GM23338 (cell line): ENCODE measurements around the gene PTCH2. TPM values are rescaled to one million over a fixed set of nuclear protein-coding genes. Genes with fewer than 3 reads are reported as not detected.
"Not testable (repeated sequence)": the region's sequence is repeated elsewhere in the genome, so short reads cannot be mapped to it uniquely, and the experiment has no call there.

ENCODE experiments used
- ATAC-seq: fragments of 200-7000 bp; cut with Tn5 transposase; 3 replicates; pipeline ENCODE4 v1.9.1; 2020
- DNase-seq: peaks from one replicate; pipeline ENCODE4 v3.0.0-alpha.2; 2015; ENCODE audit warnings: low spot score
- H2AFZ ChIP-seq: fragments of 200-600 bp; sonication (generic); 2 replicates; pipeline ENCODE4 v1.8.0; 2016; ENCODE audit warnings: antibody characterized with exemption, mild to moderate bottlenecking, moderate library complexity
- H3F3A ChIP-seq: fragments of 200-600 bp; sonication (generic); replicated peaks from 2 replicates; pipeline ENCODE4 v1.8.0; 2017; ENCODE audit warnings: antibody characterized with exemption, mixed run types, low read depth
- H3K27ac ChIP-seq: fragments of 200-600 bp; sonication (generic); 2 replicates; pipeline ENCODE4 v1.6.1; 2016; ENCODE audit warnings: low read depth
- H3K27me3 ChIP-seq: fragments of 200-600 bp; sonication (generic); 2 replicates; pipeline ENCODE4 v1.8.0; 2016; ENCODE audit warnings: mild to moderate bottlenecking, mixed run types, moderate library complexity; ENCODE audit not compliant: insufficient read depth
- H3K36me3 ChIP-seq: fragments of 200-600 bp; sonication (generic); 2 replicates; pipeline ENCODE4 v1.8.0; 2016; ENCODE audit warnings: mild to moderate bottlenecking; ENCODE audit not compliant: insufficient read depth
- H3K4me1 ChIP-seq: fragments of 200-600 bp; sonication (generic); 2 replicates; pipeline ENCODE4 v1.8.0; 2016; ENCODE audit warnings: mild to moderate bottlenecking, moderate library complexity; ENCODE audit not compliant: insufficient read depth
- H3K4me2 ChIP-seq: fragments of 200-600 bp; sonication (generic); 2 replicates; pipeline ENCODE4 v1.7.1; 2017; ENCODE audit warnings: mixed run types
- H3K4me3 ChIP-seq: fragments of 200-600 bp; sonication (generic); 2 replicates; pipeline ENCODE4 v1.6.1; 2016; ENCODE audit warnings: mixed run types
- H3K79me2 ChIP-seq: fragments of 200-600 bp; sonication (generic); replicated peaks from 2 replicates; pipeline ENCODE4 v1.8.0; 2017; ENCODE audit warnings: mild to moderate bottlenecking; ENCODE audit not compliant: insufficient read depth
- H3K9me2 ChIP-seq: fragments of 200-600 bp; sonication (generic); 2 replicates; pipeline ENCODE4 v1.8.0; 2017; ENCODE audit not compliant: insufficient read depth
- H4K20me1 ChIP-seq: fragments of 200-600 bp; sonication (generic); replicated peaks from 2 replicates; pipeline ENCODE4 v1.8.0; 2017; ENCODE audit warnings: mild to moderate bottlenecking; ENCODE audit not compliant: insufficient read depth
- H3K27ac Mint-ChIP-seq: 2 replicates; pipeline ENCODE4 v1.8.0; 2020; ENCODE audit warnings: inconsistent platforms, mild to moderate bottlenecking, moderate library complexity, mixed read lengths
- H3K27me3 Mint-ChIP-seq: 3 replicates; pipeline ENCODE4 v1.8.0; 2022; ENCODE audit warnings: low read depth, mild to moderate bottlenecking, moderate library complexity, mixed read lengths, inconsistent platforms; ENCODE audit not compliant: insufficient read depth, poor library complexity
- H3K36me3 Mint-ChIP-seq: 3 replicates; pipeline ENCODE4 v1.8.0; 2021; ENCODE audit warnings: low read depth, mild to moderate bottlenecking, inconsistent platforms, moderate library complexity, mixed read lengths
- H3K4me1 Mint-ChIP-seq: 3 replicates; pipeline ENCODE4 v1.8.0; 2020; ENCODE audit warnings: mild to moderate bottlenecking, inconsistent platforms, mixed read lengths
- H3K4me3 Mint-ChIP-seq: 3 replicates; pipeline ENCODE4 v1.8.0; 2021; ENCODE audit warnings: moderate library complexity, mild to moderate bottlenecking, inconsistent platforms, mixed read lengths
- H3K9me3 Mint-ChIP-seq: 3 replicates; pipeline ENCODE4 v1.8.0; 2020; ENCODE audit warnings: moderate library complexity, mild to moderate bottlenecking, inconsistent platforms, mixed read lengths
- ETS1 ChIP-seq: IDR thresholded peaks from 2 replicates; pipeline ENCODE4 v1.6.1; 2016; ENCODE audit warnings: antibody characterized with exemption
- EZH2 ChIP-seq: fragments of 200-600 bp; sonication (generic); IDR thresholded peaks from one replicate; pipeline ENCODE4 v1.8.0; 2017; ENCODE audit warnings: antibody characterized with exemption, mild to moderate bottlenecking, low read depth; ENCODE audit not compliant: unreplicated experiment
- NANOG ChIP-seq: IDR thresholded peaks from 2 replicates; pipeline ENCODE4 v1.6.1; 2016; ENCODE audit warnings: antibody characterized with exemption, borderline replicate concordance
- POLR2AphosphoS5 ChIP-seq: IDR thresholded peaks from 2 replicates; pipeline ENCODE4 v1.6.1; 2016; ENCODE audit warnings: antibody characterized with exemption, low read depth
- polyA plus RNA-seq: library from polyadenylated mRNA; unstranded; fragments of >200 nt; fragmentation: Nextera tagmentation; extraction: Ambion mirVana; gene quantifications from 2 replicates; pipeline ENCODE4 v1.2.1, GENCODE V29; 2016
- total RNA-seq: library from RNA; depleted of rRNA; stranded (reverse); fragments of >200 nt; shearing (Covaris generic); gene quantifications from 2 replicates; pipeline ENCODE4 v1.2.3, GENCODE V29; 2014
- TF ChIP-seq, protein P1 (sequence below), 2 experiments: fragments of 200-600 bp in 1 of 2; sonication (generic) in 1 of 2; conservative IDR thresholded peaks; 2 replicates each; pipeline versions ENCODE4 v1.5.1 to v1.6.1; 2016 to 2017; ENCODE audit warnings: antibody characterized with exemption in 2 of 2, low read depth in 2 of 2, mild to moderate bottlenecking in 2 of 2, moderate library complexity in 1 of 2

The PTCH2 gene
- total and polyA plus RNA-seq, 2 experiments from 2014 or later, result 0.63 to 0.74 TPM

- no peaks in the 10 kb centered on the region for H3K27me3 ChIP-seq
- no peaks in the 10 kb centered on the region for H3K36me3 ChIP-seq
- H3K27ac ChIP-seq, result no peak overlapping the region
- TF ChIP-seq, protein P1, sequence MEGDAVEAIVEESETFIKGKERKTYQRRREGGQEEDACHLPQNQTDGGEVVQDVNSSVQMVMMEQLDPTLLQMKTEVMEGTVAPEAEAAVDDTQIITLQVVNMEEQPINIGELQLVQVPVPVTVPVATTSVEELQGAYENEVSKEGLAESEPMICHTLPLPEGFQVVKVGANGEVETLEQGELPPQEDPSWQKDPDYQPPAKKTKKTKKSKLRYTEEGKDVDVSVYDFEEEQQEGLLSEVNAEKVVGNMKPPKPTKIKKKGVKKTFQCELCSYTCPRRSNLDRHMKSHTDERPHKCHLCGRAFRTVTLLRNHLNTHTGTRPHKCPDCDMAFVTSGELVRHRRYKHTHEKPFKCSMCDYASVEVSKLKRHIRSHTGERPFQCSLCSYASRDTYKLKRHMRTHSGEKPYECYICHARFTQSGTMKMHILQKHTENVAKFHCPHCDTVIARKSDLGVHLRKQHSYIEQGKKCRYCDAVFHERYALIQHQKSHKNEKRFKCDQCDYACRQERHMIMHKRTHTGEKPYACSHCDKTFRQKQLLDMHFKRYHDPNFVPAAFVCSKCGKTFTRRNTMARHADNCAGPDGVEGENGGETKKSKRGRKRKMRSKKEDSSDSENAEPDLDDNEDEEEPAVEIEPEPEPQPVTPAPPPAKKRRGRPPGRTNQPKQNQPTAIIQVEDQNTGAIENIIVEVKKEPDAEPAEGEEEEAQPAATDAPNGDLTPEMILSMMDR (conservative IDR thresholded peaks at IDR 0.05; ENCODE audit: low read depth in 2 of 2), result peak; percentile 42 to 65
- TF ChIP-seq EZH2 (no peak), POLR2AphosphoS5 (no peak)
- H4K20me1 ChIP-seq, result no peaks in the 10 kb centered on the region
- H3K4me1 Mint-ChIP-seq, result peaks cover 15% of the 10 kb centered on the region
- H3K27ac Mint-ChIP-seq, result no peak overlapping the region
- H3K4me1 ChIP-seq, result no peaks in the 10 kb centered on the region
- H3K4me3 Mint-ChIP-seq, result no peak overlapping the region
- no peak overlapping the region for H3K4me3 ChIP-seq
- peaks cover 9% of the 10 kb centered on the region for H3K27me3 Mint-ChIP-seq
- H3K4me2 ChIP-seq, result no peak overlapping the region
- no peaks in the 10 kb centered on the region for H3K79me2 ChIP-seq
- ATAC-seq (peak; percentile 80), DNase-seq (peak; percentile 71)
- H3K36me3 Mint-ChIP-seq, result no peaks in the 10 kb centered on the region
- H3K9me3 Mint-ChIP-seq, result no peaks in the 10 kb centered on the region
- peak overlapping the region; percentile 56; the same call in 1 of the 2 replicates for H2AFZ ChIP-seq
- H3K9me2 ChIP-seq, result no peaks in the 10 kb centered on the region
- no peaks in the 10 kb centered on the region for H3F3A ChIP-seq
These were observed 15.7 kb downstream of the PTCH2 start for GRCh38 chr1:44827197-44828002.

- Mint-ChIP-seq H3K4me3 (no peak overlapping the region), H3K4me1 (peaks cover 10% of the 10 kb centered on the region), H3K27me3 (peaks cover 6% of the 10 kb centered on the region), H3K36me3 (no peaks in the 10 kb centered on the region; the same call in 2 of the 3 replicates), H3K27ac (no peak overlapping the region), H3K9me3 (no peaks in the 10 kb centered on the region)
- Histone ChIP-seq H3K4me1 (no peaks in the 10 kb centered on the region), H2AFZ (peak overlapping the region; percentile 56), H3K4me2 (no peak overlapping the region), H4K20me1 (no peaks in the 10 kb centered on the region), H3F3A (no peaks in the 10 kb centered on the region), H3K27me3 (no peaks in the 10 kb centered on the region), H3K4me3 (no peak overlapping the region), H3K36me3 (no peaks in the 10 kb centered on the region), H3K9me2 (no peaks in the 10 kb centered on the region), H3K27ac (no peak overlapping the region), H3K79me2 (no peaks in the 10 kb centered on the region)
- DNase-seq (no peak), ATAC-seq (peak; percentile 36)
- no peak for TF ChIP-seq ETS1
- TF ChIP-seq NANOG, result no peak
These were observed 16.5 kb downstream of the PTCH2 start for GRCh38 chr1:44826375-44827196.

DNA sequence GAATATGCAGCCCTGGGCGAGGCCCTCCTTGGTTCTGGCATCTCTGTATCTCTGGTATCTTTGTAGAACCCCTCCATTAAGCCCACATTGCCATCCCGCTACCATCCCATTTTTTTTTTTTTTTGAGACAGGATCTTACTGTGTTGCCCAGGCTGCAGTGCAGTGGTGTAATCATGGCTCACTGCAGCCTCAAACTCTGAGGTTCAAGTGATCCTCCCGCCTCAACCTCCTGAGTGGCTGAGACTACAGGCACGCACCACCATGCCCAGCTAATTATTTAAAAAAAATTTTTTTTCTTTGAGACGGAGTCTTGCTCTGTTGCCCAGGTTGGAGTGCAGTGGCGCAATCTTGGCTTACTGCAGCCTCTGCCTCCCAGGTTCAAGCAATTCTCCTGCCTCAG is 18.7 kb downstream of the PTCH2 start:
- H3K4me1 ChIP-seq, H3K4me3 ChIP-seq, H3K9me3 Mint-ChIP-seq, H3K9me2 ChIP-seq, H4K20me1 ChIP-seq, H3K4me2 ChIP-seq, H3F3A ChIP-seq, H3K27me3 ChIP-seq, H3K36me3 Mint-ChIP-seq, H3K27ac ChIP-seq, H3K79me2 ChIP-seq, H2AFZ ChIP-seq, H3K36me3 ChIP-seq, DNase-seq, H3K27ac Mint-ChIP-seq, H3K4me3 Mint-ChIP-seq, ATAC-seq: not testable (repeated sequence)
- H3K27me3 Mint-ChIP-seq, result peaks cover 15% of the 10 kb centered on the region
- H3K4me1 Mint-ChIP-seq, result peaks cover 13% of the 10 kb centered on the region
